Colonic mucosa (tissue), 4 donors: Measurements from ENCODE around the gene NEUROG1. TPM values are rescaled to one million over a fixed set of nuclear protein-coding genes. Genes with fewer than 3 reads are reported as not detected.

Experiments
- DNase-seq: peaks from one replicate; pipeline ENCODE4 v3.0.0-alpha.2; 2020
- H3K27ac ChIP-seq: fragments of 200-600 bp; one replicate; pipeline ENCODE4 v1.8.0; 2021
- H3K27me3 ChIP-seq: fragments of 200-600 bp; one replicate; pipeline ENCODE4 v1.8.0; 2021
- H3K36me3 ChIP-seq: fragments of 200-600 bp; one replicate; pipeline ENCODE4 v1.8.0; 2021
- H3K4me1 ChIP-seq: fragments of 200-600 bp; one replicate; pipeline ENCODE4 v1.8.0; 2021; ENCODE audit warnings: mild to moderate bottlenecking
- H3K4me3 ChIP-seq: fragments of 200-600 bp; one replicate; pipeline ENCODE4 v1.8.0; 2021
- H3K9ac ChIP-seq, 2 donors: one replicate each; pipeline ENCODE4 v1.7.0; 2013; ENCODE audit warnings: control low read depth in 2 of 2, low read depth in 2 of 2, low read length in 2 of 2
- H3K9me3 ChIP-seq: fragments of 200-600 bp; one replicate; pipeline ENCODE4 v1.8.0; 2021
- intact Hi-C: fragments of 100-400 bp; cut with DNase I; formaldehyde crosslinking; loops from one replicate; pipeline ENCODE4 v1.14.1; 2022
- total RNA-seq, 2 donors: library from RNA; stranded (reverse); fragmentation: NEBNext Ultra II Directional in 1 of 2; extraction: Animal tissue kit (Norgen Biotek cat#: 25700) in 1 of 2; gene quantifications; one replicate each; pipeline ENCODE4 v1.2.1, GENCODE V29; 2021
- TF ChIP-seq, protein P1 (sequence below): fragments of 200-600 bp; IDR thresholded peaks from one replicate; pipeline ENCODE4 v1.8.0; 2022; ENCODE audit warnings: antibody characterized with exemption, mild to moderate bottlenecking
- donor health status: healthy.
- donor health status: DM: no; HTN: no; CAD: no.
- donor health status: DM: no; HTN: no; CAD: no.

The NEUROG1 gene
- total RNA-seq, 2 donors from 2014 or later, result not detected

DNA sequence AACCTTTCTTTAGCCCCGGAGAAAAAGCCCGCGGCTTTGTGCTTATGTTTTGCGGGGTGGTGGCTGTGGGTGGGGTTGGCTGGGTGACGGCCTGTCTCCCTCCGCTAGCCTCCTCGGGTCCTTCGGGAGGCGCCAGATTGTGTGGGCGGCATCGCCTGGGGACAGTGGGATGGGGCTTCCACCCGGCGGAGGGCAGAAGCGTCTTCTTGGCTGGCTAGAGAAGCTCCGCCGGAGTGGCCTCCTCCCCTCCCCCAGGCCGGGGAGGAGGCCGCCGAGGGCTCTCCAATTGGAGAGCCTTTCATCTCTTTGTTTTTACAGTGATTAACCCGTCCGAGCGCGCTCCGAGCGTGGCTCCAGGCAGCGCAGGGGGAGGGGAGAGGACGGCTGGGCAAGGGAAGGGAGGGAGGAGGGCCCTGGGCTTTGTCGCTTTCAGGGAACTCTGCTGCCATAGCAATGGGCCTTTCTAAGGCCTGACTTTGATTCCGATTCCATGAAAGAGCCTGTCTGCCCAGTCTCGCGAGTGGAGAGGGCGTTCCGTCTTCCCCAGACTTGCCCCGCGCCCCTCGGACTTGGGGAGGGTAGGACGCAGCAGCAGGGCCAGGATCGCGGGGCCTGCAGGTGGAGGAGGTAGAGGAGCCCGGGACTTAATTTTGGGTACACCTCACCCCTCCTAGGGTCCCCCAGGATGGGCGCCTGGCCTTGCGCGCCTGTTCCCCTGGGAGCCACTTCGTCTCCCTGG, 46.9 kb downstream of the NEUROG1 start:
- Histone ChIP-seq H3K27me3 (peaks cover 60% of the 10 kb centered on the region), H3K9ac (no peak overlapping the region), H3K9me3 (no peaks in the 10 kb centered on the region), H3K4me1 (no peaks in the 10 kb centered on the region), H3K4me3 (peak overlapping the region; percentile 13), H3K36me3 (no peaks in the 10 kb centered on the region), H3K27ac (no peak overlapping the region)
- intact Hi-C loops, result no loop called here
- no peak for DNase-seq
- TF ChIP-seq, protein P1, sequence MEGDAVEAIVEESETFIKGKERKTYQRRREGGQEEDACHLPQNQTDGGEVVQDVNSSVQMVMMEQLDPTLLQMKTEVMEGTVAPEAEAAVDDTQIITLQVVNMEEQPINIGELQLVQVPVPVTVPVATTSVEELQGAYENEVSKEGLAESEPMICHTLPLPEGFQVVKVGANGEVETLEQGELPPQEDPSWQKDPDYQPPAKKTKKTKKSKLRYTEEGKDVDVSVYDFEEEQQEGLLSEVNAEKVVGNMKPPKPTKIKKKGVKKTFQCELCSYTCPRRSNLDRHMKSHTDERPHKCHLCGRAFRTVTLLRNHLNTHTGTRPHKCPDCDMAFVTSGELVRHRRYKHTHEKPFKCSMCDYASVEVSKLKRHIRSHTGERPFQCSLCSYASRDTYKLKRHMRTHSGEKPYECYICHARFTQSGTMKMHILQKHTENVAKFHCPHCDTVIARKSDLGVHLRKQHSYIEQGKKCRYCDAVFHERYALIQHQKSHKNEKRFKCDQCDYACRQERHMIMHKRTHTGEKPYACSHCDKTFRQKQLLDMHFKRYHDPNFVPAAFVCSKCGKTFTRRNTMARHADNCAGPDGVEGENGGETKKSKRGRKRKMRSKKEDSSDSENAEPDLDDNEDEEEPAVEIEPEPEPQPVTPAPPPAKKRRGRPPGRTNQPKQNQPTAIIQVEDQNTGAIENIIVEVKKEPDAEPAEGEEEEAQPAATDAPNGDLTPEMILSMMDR, result no peak

DNA sequence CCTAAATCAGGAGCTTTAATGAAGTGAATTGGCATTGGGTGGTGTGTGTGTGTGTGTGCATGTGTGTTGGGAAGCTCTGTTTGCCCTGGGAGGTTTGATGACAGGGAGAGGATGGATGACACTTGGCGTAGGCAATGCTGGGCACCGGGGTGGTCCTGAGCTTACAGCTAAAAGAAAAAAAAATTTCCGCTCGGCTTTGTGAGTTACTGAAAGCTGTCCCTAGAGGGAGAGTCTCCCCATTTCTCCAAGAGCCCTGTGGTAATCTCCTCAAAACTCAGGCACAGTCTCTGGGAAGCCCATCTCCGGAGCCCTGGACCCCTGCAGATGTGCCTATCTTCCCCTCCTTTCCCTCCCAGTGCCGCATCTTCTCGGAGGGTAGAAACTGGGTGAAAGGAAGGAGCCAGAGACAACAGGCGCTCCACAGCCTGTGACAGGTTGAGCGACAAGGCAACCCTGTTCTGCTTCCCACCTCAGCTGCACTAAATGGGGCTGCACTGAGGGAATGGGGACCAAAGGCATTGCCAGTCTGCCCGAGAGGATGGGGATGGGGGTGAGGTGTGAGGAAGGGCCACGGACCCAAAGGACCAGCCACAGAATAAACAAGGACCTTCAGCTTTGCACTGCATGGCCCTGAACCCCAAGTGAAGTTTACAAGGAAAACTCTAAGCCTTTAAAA, 47.8 kb downstream of the NEUROG1 start:
- no peak for DNase-seq
- H3K36me3 ChIP-seq, result no peaks in the 10 kb centered on the region
- H3K9ac ChIP-seq, result no peak overlapping the region
- H3K27ac ChIP-seq, result no peak overlapping the region
- peaks cover 60% of the 10 kb centered on the region for H3K27me3 ChIP-seq
- no peak overlapping the region for H3K4me3 ChIP-seq
- intact Hi-C loops, result no loop called here
- TF ChIP-seq, protein P1, result no peak
- H3K9me3 ChIP-seq, result no peaks in the 10 kb centered on the region
- no peaks in the 10 kb centered on the region for H3K4me1 ChIP-seq

DNA sequence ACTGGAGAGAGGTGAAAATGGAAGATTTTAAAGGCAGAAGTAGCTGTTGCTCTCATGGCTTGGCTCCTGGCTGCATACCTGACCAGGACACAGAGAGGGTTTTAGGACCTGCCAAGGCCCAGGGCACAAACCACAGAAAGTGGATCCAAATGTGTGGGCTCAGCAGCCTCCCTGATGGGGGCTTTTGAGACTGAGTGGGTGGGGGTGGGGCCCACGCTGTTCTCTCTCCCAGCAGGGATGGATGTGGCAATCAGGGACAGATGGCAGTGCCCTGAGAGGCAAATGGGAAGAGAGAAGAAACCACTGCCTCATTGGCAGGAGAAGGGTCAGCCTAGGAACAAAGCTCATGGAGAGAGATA, 48.7 kb downstream of the NEUROG1 start:
- DNase-seq, result no peak
- Histone ChIP-seq H3K4me1 (no peaks in the 10 kb centered on the region), H3K9ac (no peak overlapping the region), H3K9me3 (no peaks in the 10 kb centered on the region), H3K4me3 (no peak overlapping the region), H3K36me3 (no peaks in the 10 kb centered on the region), H3K27ac (no peak overlapping the region), H3K27me3 (peaks cover 53% of the 10 kb centered on the region)
- TF ChIP-seq, protein P1, result no peak
- intact Hi-C loops, result no loop called here

DNA sequence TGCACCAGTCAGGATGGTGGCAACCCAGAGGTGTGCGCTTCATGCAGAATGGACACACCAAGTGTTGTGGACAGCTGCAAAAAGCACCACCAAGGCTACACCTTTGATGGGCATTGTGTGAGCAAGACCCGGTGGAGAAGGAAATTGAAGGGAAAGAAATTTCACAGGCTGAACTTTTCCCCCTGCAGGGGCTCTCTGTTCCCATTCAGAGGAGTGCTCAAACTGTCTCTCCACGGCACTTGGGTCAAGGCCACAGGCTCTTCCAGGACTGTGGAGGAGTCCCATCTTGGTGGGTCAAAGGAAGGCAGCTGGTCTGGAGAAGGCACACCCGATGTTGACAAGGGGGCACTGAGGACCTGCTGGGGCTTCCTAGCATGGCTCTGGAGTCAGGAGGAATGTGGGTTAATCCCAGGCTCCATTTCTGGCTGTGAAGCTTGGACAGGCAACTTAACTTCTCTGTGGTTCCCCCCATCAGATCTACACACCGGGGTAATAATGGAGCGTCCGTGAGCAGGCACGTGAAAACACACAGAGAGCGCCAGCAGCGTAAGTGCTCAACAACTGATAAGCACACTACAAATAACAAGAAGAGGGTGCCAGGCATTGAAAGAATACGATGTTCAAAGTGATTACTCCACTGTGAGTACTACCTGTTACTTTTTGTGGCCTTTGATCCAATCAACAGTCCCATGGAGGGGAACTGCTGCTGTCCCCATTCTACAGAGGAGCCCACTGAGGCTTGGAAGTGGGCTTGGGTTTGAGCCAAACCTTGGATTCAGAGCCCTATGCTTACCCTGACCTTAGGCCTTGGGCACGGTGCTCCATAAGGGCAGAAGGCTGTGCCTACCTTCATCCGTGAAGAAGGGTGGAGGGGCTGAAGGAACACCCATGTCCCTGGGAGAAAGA, 49.4 kb downstream of the NEUROG1 start:
- no peak overlapping the region for H3K4me3 ChIP-seq
- DNase-seq, result no peak
- no peak overlapping the region for H3K27ac ChIP-seq
- H3K9ac ChIP-seq, result no peak overlapping the region
- no peaks in the 10 kb centered on the region for H3K4me1 ChIP-seq
- intact Hi-C loops, result no loop called here
- H3K36me3 ChIP-seq, result no peaks in the 10 kb centered on the region
- H3K9me3 ChIP-seq, result no peaks in the 10 kb centered on the region
- TF ChIP-seq, protein P1, result no peak
- peaks cover 46% of the 10 kb centered on the region for H3K27me3 ChIP-seq

DNA sequence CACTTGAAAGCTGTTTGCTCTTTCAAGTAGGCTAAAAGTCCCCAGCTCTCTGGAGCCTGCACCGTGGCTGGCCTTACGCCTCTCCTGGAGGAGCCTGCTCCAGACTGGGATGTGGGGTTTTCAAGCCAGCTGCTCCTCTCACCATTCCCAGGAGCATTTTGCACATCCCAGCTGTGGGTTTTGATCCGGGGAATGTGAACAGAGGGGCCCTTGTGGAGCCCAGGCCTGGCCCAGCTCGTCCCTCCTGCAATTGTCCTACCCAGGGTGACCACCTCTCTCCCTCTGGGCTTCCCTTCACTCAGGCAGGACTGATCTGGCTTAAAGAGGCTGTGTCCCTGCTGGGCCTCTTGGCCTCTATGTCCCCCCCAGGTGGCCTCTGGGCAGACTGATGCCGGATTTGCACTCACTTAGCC, 51.1 kb downstream of the NEUROG1 start:
- Histone ChIP-seq H3K27me3 (peaks cover 29% of the 10 kb centered on the region), H3K9ac (no peak overlapping the region), H3K27ac (no peak overlapping the region), H3K4me1 (no peaks in the 10 kb centered on the region), H3K9me3 (no peaks in the 10 kb centered on the region), H3K4me3 (no peak overlapping the region), H3K36me3 (no peaks in the 10 kb centered on the region)
- intact Hi-C loops, result no loop called here
- TF ChIP-seq, protein P1, result no peak
- no peak for DNase-seq
